ENCODE data around the gene RAPGEF3.

DNA sequence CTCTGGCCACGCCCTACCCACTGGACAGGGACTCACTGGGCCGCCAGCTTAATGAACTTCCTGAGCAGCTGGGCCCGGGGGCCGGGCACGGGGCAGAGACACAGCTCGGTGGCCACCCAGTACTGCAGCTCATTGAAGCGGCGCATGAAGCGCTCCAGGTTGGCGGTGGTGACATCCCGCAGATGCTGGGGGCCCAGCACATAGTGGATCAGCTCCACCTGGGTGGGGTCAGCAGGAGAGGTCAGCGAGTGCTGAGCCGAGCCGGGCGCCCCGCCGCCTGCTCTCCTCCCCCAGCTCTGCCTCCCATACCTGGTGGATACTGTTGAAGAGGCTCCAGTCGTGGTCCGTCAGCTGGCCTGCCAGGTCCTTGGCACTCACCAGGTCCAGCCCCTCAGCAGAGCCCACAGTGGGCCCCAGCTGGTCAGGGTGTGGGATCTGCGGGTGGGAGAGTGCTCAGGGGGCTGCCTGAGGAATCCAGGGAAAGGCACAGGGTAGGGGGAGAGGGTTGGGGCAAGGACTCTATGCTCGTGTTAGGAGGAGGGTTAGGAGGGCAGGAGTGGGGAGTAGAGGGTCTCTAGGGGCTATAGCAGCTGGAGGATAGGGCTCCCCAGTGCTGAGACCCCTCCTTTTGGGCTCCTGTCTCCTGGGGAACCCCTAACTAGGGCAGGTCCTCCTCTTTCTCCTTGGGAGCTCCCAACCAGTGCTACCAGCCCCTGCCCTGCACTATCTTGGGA lies 17.9 kb downstream of the RAPGEF3 start:
- TF ChIP-seq CTCF (IDR thresholded peaks at IDR 0.05 in 4 of 5, conservative IDR thresholded peaks at IDR 0.05 in 1 of 5) (no peak), POLR2A (IDR thresholded peaks at IDR 0.05) (no peak)
